OCI-LY1 (cell line): ENCODE data around the gene CCDC146.

Experiments used
- EZH2 ChIP-seq: fragments of 200-600 bp; sonication (generic), shearing (Covaris generic); IDR thresholded peaks from 2 replicates; pipeline ENCODE4 v1.8.0; 2017; ENCODE audit warnings: borderline replicate concordance, mixed run types, mild to moderate bottlenecking, antibody characterized with exemption, low read length, moderate library complexity, mixed read lengths
- TF ChIP-seq, protein P1 (sequence below): fragments of 200-600 bp; sonication (generic), shearing (Covaris generic); IDR thresholded peaks from 2 replicates; pipeline ENCODE4 v1.5.1; 2017; ENCODE audit warnings: mild to moderate bottlenecking, antibody characterized with exemption, low read length, moderate library complexity, mixed read lengths

DNA sequence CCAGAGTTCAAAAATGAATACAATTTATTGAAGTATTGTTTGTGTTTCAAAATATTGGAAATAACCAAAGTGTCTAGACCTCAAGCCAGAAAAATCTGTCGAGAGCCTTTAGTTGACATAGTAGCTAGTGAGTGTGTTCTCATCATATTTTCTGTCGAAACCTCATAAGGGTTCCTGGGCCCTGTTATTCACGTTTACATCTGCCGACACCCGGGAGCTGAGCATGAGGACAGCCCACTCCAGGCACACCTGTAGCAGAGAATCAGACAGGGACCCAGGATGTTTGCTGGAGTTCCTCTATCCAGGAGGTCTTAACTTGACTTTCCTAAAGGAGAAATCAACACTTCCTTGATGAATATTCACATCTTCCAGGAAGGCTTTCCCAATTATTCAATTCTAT lies 149.4 kb downstream of the CCDC146 start:
- no peak for TF ChIP-seq EZH2
- TF ChIP-seq, protein P1, sequence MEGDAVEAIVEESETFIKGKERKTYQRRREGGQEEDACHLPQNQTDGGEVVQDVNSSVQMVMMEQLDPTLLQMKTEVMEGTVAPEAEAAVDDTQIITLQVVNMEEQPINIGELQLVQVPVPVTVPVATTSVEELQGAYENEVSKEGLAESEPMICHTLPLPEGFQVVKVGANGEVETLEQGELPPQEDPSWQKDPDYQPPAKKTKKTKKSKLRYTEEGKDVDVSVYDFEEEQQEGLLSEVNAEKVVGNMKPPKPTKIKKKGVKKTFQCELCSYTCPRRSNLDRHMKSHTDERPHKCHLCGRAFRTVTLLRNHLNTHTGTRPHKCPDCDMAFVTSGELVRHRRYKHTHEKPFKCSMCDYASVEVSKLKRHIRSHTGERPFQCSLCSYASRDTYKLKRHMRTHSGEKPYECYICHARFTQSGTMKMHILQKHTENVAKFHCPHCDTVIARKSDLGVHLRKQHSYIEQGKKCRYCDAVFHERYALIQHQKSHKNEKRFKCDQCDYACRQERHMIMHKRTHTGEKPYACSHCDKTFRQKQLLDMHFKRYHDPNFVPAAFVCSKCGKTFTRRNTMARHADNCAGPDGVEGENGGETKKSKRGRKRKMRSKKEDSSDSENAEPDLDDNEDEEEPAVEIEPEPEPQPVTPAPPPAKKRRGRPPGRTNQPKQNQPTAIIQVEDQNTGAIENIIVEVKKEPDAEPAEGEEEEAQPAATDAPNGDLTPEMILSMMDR: no peak
